Colon (tissue), 2 donors: Measurements from ENCODE around the gene TOB1.

Source experiments
- FAIRE-seq: peaks from 2 replicates; lab custom pipeline; 2012; peaks lifted over from hg19 to GRCh38; lab: Jason Lieb, UNC
- donor health status: control.
- donor health status: control.

Gene TOB1

DNA sequence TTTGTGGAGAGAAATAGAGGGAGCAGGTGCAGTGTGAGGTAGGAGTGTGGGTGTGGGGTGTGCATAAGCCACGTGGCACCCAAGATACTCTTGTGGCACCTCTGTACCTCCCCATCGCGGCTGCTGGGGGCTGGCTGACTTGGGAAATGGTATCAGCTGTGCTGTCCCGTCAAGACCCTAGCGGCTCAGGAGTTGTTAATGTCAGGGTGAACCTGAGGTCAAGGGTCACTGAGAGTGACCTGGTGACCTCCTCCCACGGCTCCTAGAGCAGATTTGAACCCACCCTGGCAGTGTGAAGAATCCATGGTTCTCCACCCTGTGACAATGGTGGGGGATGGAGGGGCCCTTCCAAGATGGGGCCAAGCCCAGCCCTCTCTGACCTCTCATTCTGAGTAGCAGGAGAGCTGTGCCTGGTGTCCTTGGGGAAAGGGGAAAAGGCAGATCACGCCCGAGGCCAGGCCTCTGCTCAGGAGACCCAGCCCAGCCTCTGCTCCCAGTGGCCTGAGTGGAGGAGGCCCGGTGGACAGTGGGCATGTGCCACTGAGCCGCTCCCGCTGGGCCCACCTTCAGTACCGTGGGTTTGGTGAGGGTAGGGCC is 33.8 kb downstream of the TOB1 start:
- no peak for FAIRE-seq

DNA sequence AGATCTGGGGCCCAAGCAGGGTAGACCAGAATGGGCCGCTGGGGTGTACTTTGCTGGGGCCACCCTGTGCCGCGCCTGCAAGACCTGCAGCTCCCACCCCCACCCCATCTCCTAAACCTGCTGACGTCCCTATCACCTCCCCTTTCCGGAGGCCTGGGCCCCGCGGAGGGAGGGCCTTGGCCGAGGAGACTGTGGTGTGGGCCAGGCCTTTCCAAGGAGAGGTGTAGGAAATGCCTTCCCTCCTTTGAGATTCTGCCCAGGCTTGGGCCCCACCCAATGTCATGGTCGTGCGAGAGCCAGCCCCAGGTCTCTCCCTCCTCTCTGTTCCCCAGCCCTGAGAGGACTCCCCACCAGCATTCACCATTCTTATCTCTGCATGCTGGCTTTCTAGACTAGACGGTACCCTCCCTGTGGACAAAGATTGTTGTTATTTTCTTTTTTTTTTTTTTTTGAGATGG is 34.7 kb downstream of the TOB1 start:
- FAIRE-seq, result no peak

DNA sequence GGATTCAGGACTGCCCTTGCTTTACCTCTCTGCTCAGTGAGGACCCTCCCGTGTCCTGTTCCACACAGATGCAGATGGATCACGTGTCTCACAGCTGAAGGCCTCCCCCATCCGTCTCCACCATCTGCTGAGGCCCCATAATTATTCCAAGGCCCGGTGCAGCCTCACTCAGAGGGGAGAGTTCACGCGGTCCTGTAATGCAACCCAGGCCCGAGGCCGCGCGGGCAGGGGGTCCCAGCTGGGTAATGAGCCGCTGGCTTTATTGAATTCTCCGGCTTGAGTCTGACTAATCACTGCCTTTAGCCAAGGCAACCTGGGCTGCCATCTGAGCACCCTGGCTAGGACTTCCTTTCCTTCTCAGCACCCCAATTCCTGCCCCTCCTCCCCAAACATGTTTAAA is 35.2 kb downstream of the TOB1 start:
- FAIRE-seq, result no peak

DNA sequence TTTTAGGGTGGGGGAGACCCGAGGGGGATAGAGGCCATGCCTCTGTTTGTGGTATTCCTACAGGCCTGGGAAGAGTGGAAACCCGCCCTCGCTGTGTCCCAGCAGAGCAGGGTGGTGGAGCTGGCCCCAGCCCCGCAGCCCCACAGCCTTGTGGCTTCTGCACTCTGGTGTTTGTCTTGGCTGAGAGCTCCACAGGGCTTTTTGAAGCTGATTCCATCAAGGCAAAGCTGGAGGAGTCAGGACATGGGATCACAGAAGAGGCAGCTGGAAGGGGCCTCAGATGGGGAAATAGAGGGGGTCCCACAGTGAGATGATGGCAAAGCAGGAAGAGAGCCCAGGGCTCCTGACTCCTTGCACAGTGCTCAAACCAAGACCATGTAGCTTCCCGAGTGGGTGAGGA is 35.8 kb downstream of the TOB1 start:
- no peak for FAIRE-seq

DNA sequence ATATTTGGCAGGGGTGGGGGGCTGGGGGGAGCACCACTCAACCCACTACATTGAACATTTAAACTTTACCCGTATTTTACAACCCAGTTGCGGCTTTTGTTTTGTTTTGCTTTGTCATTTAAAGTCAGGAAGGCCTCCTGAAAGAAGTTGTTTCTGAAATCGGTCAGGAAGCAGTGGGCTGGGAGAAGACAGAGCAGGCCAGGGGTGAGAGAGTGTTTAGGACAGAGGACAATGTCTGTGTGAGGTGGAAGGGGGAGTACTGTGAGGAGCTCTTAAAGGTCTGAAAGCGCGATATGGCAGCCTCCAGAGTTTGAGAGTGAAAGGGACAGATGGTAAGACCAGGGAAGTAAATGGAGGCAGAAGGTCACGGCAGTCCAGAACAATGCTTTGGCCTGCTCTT is 36.8 kb downstream of the TOB1 start:
- FAIRE-seq, result no peak

DNA sequence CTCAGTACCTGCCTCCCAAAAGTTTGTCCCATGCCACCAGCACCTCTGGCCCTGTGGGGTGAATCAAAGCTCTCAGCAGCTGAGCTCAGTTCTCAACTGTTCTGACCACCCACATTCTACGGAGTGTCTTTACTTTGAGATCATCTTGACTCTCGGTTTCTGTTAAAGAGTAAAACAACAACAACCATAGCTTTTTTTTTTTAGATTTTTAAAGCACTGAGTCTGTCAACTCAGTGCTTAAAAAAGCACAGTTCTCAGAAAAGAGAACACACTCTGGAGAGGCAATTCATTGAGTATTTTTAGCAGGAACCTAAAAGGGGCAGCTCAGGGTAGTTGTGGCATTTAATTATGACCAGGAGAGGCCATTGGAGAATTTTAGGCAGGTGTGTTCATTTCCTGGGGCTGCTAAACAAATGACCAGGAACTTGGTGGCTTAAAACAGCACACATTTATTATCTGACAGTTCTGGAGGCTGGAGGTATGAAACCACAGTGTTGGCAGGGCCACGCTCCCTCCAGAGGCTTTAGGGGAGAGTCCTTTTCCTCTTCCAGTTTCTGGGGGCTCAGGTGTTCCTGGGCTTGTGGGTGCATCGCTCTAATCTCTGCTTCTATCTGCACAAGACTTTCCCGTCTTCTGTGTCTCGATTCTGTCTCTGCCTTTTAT is 37.5 kb downstream of the TOB1 start:
- no peak for FAIRE-seq

DNA sequence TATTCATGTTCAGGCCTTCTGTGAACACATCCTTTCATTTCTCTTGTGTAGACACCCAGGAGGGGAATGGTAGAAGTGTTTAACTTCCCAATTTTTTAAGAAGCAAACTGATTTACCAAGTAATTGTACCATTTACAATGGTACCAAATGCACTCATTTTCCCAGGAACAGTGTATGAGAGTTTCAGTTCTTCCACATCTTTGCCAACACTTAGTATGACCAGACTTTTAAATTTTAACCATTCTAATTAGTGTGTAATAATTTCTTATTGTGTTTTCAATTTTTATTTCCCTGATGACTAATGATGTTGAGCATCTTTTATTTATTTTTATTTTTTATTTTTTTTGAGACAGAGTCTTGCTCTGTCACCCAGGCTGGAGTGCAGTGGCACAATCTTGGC is 41.0 kb downstream of the TOB1 start:
- no peak for FAIRE-seq

DNA sequence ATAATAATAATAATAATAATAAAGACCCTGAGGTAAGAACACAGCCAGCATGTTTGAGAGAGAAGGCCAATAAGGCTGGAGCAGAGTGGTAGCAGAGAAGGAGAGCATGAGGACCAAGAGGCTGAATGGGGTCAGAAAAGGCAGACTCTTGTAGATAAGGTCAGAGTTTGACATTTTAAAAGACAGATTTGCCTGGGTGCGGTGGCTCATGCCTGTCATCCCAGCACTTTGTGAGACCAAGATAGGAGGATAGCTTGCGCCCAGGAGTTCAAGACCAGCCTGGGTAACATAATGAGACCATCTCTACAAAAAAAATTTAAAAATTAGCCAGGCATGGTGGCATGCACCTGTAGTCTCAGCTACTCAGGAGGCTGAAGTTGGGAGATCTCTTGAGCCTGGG is 41.7 kb downstream of the TOB1 start:
- FAIRE-seq, result no peak

DNA sequence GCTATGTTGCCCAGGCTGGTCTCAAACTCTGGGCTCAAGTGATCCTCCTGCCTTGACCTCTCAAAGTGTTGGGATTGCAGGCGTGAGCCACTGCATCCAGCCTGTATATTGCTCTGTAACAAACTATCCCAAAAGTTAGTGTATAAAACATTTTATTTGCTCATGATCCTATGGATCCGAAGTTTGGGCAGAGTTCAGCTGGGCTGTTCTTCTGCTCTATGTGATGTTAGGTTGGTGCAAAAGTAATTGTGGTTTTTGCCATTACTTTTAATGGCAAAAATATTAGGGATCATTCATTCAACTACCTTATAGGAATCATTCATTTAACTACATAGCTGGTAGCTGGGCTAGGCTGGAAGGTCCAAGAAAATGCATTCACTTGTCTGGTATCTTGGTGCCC is 43.6 kb downstream of the TOB1 start:
- FAIRE-seq, result no peak

DNA sequence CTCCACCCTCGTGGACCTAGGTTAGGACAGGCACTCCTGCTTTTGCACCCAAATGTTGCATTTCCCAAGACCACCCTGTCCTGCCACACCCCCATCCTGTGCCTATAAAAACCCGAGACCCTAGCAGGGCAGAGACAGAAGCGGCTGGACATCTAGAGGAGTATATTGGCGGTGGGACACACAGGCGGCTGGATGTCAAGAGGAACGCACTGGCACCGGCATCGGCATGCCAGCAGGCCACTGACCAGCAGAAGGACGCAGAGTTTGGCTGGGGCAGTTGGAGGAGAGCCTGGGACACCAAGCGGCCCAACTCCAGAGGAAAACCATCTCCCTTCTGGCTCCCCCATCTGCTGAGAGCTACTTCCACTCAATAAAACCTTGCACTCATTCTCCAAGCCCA is 45.5 kb downstream of the TOB1 start:
- no peak for FAIRE-seq

DNA sequence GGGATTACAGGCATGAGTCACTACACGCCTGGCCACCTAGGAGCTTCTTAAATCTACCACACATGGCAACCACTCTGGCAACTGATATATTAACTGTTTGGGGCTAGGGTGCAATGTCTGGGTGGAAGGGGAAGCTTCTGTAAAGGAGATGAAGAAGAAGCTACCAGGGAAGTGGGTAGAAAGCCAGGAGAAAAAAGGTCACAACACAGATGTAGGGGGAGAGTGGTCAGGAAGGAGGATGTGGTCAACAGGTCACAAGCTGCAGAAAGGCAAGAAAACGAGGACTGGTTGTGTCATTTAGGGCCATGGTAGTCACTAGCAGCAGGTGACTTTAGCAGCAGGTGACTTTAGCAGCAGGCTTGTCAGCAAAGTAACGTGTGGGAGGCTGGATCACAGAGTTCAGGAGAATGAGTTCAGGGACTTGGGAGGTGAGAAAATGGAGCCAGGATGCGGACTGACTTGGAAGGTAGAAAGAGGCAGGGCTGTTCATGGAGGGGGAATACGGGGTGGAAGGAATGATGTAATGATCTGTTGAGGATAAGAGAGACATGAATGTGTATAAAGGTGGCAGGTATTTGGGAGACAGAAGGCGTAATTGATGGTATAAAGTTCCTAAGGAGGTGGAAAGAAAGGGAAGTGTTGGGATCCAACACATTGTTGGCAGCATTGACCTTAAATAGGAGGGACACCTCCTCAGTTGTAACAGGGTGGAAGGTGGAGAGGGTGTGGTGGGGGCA is 47.1 kb downstream of the TOB1 start:
- no peak for FAIRE-seq

DNA sequence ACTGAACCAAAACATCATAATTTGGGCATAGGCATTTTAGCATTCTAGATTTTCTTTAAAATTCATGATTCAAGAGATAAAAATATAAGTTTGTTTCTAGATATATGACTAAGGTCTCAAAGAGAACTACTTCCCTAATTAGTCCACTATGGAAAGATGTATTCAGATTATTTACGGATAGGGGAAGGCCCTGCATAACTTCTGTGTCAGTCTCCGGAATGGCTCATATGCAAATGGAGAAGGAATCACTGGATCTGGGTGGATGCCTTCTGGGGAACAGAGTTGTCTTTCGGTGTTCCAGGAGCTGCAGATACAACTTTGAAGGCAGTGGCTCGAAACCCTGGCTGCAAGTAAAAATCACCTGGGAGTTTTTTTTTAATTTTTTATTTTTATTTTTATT is 47.9 kb downstream of the TOB1 start:
- FAIRE-seq, result no peak

DNA sequence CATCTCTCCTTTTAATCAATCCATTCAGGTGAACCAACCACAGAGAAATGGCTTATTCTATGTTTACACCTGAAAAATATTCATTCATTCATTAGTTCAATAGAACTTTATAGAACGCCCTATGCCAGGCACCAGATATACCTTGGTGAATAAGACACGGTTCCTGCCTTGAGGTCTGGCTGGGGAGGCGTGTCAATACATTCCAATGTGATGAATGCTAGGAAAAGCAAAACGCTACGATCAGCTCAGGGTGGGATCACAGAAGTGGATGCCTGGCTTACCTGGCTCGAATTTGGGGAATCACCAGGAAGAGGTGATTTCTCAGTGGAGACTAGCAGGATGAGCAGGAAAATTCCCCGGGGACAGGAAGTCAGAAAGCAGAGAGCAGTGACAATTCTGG is 48.3 kb downstream of the TOB1 start:
- FAIRE-seq, result no peak

DNA sequence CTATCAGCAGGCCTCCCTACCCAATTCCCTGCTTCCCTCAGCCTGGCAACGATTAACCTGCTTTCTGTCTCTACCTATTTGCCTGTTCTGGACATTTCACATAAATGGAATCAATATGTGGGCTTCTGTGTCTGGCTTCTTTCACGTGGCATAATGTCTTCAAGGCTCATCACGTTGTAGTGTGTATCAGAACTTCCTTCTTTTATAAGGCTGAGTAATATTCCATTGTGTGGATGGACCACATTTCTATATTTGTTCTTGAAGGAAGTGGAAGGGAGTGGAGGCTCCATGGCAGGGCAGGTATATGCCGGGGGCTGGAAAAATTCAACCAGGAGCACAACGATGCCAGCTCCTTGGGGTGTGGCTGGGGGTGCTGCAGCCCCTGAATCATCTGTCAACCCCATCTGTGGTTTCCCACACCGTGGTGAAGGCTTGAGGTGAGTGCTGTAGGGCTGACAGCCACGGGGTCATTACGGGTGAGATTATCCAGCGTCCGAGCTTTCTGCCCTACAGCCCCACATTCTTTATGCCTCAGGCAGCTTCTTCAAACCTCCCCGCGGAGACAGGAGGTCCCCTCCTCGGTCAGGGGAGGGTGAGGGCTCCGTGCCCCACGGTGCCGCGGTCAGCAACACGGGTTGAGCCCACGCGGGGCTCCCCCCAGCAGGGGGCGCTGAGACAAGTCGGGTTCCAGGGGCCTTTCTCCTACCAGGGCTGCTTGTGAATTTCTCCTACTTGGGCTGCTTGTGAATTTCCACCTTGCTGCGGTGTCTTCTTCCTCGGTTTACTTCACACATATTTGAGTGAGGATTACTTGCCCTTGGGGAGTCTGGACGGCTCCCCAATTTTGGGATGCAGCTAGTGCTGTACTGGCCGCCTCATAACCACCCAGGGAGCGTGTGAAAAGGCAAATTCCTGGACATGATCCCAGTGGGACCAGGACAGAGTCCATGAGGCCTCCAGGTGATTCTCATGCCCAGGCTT is 49.1 kb downstream of the TOB1 start:
- FAIRE-seq, result no peak

DNA sequence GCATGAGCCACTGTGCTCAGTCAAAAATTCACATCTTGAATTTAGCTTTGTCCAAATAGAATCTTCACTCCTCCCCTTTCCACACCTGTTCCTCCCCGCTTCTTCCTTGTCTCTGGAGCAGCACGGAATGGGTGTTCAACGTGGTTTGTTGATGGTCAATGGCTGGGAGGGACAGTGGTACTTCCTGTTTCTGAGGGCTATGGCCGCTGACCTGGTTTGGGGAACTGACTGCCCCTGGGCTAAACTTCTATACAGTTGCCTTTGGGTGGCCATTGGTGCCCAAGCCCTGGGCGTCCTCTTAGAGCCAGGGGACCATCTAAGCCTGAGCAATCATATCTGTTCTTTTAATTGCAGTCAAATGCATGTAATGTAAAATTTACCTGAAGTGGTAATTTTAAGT is 49.9 kb downstream of the TOB1 start:
- no peak for FAIRE-seq

DNA sequence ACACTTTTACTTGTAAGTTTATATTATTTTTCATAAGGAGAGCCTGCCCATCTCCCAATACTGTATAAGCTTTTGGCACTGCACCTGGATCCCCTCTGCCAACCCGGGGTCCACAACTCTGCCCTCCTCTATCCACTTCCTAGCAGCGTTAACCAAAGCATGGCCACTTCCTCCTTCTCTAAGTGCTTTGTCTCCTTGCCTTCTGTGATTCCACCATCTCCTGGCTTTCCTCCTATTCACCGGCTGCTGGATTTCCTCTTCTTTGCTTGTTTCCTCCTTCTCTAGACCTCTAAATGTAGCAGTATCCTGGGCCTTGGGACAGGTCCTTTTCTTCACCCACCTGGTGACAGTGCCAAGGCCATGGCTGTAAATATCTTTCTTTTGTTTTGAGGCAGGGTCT is 50.8 kb downstream of the TOB1 start:
- FAIRE-seq, result no peak

DNA sequence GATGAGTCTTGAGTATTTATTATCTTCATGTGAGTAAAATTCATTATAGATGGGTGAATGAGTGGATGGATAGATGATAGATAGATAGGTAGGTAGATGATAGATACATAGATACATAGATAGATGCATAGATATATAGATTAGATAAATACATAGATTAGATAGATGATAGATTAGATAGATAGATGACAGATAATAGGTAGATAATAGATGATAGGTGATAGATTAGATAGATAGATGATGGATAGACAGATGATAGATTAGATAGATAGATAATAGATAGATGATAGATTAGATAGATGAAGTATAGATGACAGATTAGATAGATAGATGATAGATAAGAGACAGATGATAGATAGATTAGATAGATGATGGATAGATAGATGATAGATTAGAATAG is 52.6 kb downstream of the TOB1 start:
- FAIRE-seq, result no peak
